ENCODE results near the gene BCL6. TPM values are rescaled to one million over a fixed set of nuclear protein-coding genes. Genes with fewer than 3 reads are reported as not detected.

The BCL6 gene
- total and polyA plus RNA-seq, 9 of the 15 experiments (the other 6 are each of a cell fraction or from before 2014, with no cell fraction given) = 0.08 to 3.5 (median 1.6) TPM

- no peak for TF ChIP-seq REST (IDR thresholded peaks at IDR 0.05; ENCODE audit: borderline replicate concordance)
- TF ChIP-seq REST (CRISPR knock-in tag; IDR thresholded peaks at IDR 0.05; ENCODE audit: low read depth) = no peak
- no peak for TF ChIP-seq ZBTB8A (IDR thresholded peaks at IDR 0.05; ENCODE audit: partially characterized antibody)
- TF ChIP-seq, protein P1, sequence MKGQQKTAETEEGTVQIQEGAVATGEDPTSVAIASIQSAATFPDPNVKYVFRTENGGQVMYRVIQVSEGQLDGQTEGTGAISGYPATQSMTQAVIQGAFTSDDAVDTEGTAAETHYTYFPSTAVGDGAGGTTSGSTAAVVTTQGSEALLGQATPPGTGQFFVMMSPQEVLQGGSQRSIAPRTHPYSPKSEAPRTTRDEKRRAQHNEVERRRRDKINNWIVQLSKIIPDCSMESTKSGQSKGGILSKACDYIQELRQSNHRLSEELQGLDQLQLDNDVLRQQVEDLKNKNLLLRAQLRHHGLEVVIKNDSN (CRISPR knock-in tag; IDR thresholded peaks at IDR 0.05) = no peak
- TF ChIP-seq POLR2H (tag; IDR thresholded peaks at IDR 0.05; ENCODE audit: low read depth) = no peak
Measured at GRCh38 chr3:187673012-187673411, 72.3 kb downstream of the BCL6 start (continued).

Other genes starting within 250 kb of the BCL6 start
- gene SST, start 75.1 kb downstream of the BCL6 start, total RNA-seq (2014; rRNA removed) = not detected in 2 replicates
- gene SST, start 75.1 kb downstream of the BCL6 start, total RNA-seq (2014; rRNA removed; fragmentation: Illumina TruSeq; extraction: Trizol) = not detected in 2 replicates
- gene SST, start 75.1 kb downstream of the BCL6 start, total RNA-seq (2015; rRNA removed; fragmentation: Illumina TruSeq; extraction: Trizol) = not detected in 2 replicates
- not detected in 2 replicates for gene SST, start 75.1 kb downstream of the BCL6 start, total RNA-seq (2021)
- gene SST, start 75.1 kb downstream of the BCL6 start, polyA plus RNA-seq (2011; rRNA removed) = not detected in 2 replicates
- gene SST, start 75.1 kb downstream of the BCL6 start, polyA plus RNA-seq (2014; fragmentation: Illumina TruSeq; extraction: Trizol) = not detected in 2 replicates
- gene SST, start 75.1 kb downstream of the BCL6 start, polyA plus RNA-seq (2014; fragmentation: Nextera tagmentation; extraction: Ambion mirVana) = not detected
- gene SST, start 75.1 kb downstream of the BCL6 start, polyA plus RNA-seq (2014; rRNA removed) = not detected in 2 replicates
- not detected in 2 replicates for gene RTP2, start 42.9 kb downstream of the BCL6 start, total RNA-seq (2014; rRNA removed)
- not detected in 2 replicates for gene RTP2, start 42.9 kb downstream of the BCL6 start, total RNA-seq (2014; rRNA removed; fragmentation: Illumina TruSeq; extraction: Trizol)
- not detected in 2 replicates for gene RTP2, start 42.9 kb downstream of the BCL6 start, total RNA-seq (2015; rRNA removed; fragmentation: Illumina TruSeq; extraction: Trizol)
- gene RTP2, start 42.9 kb downstream of the BCL6 start, total RNA-seq (2021) = not detected in 2 replicates
- not detected in 2 replicates for gene RTP2, start 42.9 kb downstream of the BCL6 start, polyA plus RNA-seq (2011; rRNA removed)
- gene RTP2, start 42.9 kb downstream of the BCL6 start, polyA plus RNA-seq (2014; fragmentation: Illumina TruSeq; extraction: Trizol) = not detected in 2 replicates
- not detected for gene RTP2, start 42.9 kb downstream of the BCL6 start, polyA plus RNA-seq (2014; fragmentation: Nextera tagmentation; extraction: Ambion mirVana)
- gene RTP2, start 42.9 kb downstream of the BCL6 start, polyA plus RNA-seq (2014; rRNA removed) = not detected in 2 replicates